Measurements from ENCODE around the gene AATF.

Gene AATF

GRCh38 chr17:36911001-36911400 lies 37.8 kb upstream of the AATF start:
- Histone ChIP-seq H3K4me1 (ENCODE audit: low read length) (no peaks in the 10 kb centered on the region), H4K20me1 (ENCODE audit: insufficient read depth, low read length) (no peaks in the 10 kb centered on the region), H3K4me3 (ENCODE audit: low read length) (no peak overlapping the region), H3K27me3 (replicated peaks; ENCODE audit: insufficient read depth, low read length) (no peaks in the 10 kb centered on the region), H3K36me3 (replicated peaks; ENCODE audit: insufficient read depth, low read length) (no peaks in the 10 kb centered on the region), H3K9ac (ENCODE audit: low read length) (no peak overlapping the region), H3F3A (ENCODE audit: insufficient read depth, low read length) (no peaks in the 10 kb centered on the region), H3K79me2 (ENCODE audit: low read length) (no peaks in the 10 kb centered on the region), H3K27ac (ENCODE audit: low read length) (no peak overlapping the region), H3K4me2 (ENCODE audit: low read depth, low read length) (no peak overlapping the region), H2AFZ (ENCODE audit: low read length) (no peak overlapping the region), H3K9me2 (replicated peaks; ENCODE audit: insufficient read depth, low read length) (no peaks in the 10 kb centered on the region), H3K9me3 (replicated peaks; ENCODE audit: insufficient read depth, low read length) (no peaks in the 10 kb centered on the region)
- no peak for DNase-seq
- TF ChIP-seq CTCF (IDR thresholded peaks at IDR 0.05; ENCODE audit: low read length) (no peak), EZH2phosphoT487 (IDR thresholded peaks at IDR 0.05; ENCODE audit: low read length) (no peak)

GRCh38 chr17:36913132-36913531 lies 35.6 kb upstream of the AATF start:
- Histone ChIP-seq H4K20me1 (ENCODE audit: insufficient read depth, low read length) (no peaks in the 10 kb centered on the region), H3K27ac (ENCODE audit: low read length) (no peak overlapping the region), H3F3A (ENCODE audit: insufficient read depth, low read length) (no peaks in the 10 kb centered on the region), H3K4me3 (ENCODE audit: low read length) (no peak overlapping the region), H3K4me1 (ENCODE audit: low read length) (no peaks in the 10 kb centered on the region), H3K4me2 (ENCODE audit: low read depth, low read length) (no peak overlapping the region), H3K27me3 (replicated peaks; ENCODE audit: insufficient read depth, low read length) (no peaks in the 10 kb centered on the region), H2AFZ (ENCODE audit: low read length) (no peak overlapping the region), H3K9ac (ENCODE audit: low read length) (no peak overlapping the region), H3K9me2 (replicated peaks; ENCODE audit: insufficient read depth, low read length) (no peaks in the 10 kb centered on the region), H3K36me3 (replicated peaks; ENCODE audit: insufficient read depth, low read length) (no peaks in the 10 kb centered on the region), H3K9me3 (replicated peaks; ENCODE audit: insufficient read depth, low read length) (no peaks in the 10 kb centered on the region), H3K79me2 (ENCODE audit: low read length) (no peaks in the 10 kb centered on the region)
- TF ChIP-seq EZH2 (optimal IDR thresholded peaks at IDR 0.05; ENCODE audit: low read depth, low read length) (no peak), CTCF (IDR thresholded peaks at IDR 0.05; ENCODE audit: low read length) (no peak), EZH2phosphoT487 (IDR thresholded peaks at IDR 0.05; ENCODE audit: low read length) (no peak)
- no peak for DNase-seq

GRCh38 chr17:36918211-36918691 lies 30.5 kb upstream of the AATF start:
- H2AFZ ChIP-seq (ENCODE audit: low read length): no peak overlapping the region

More at GRCh38 chr17:36918211-36918691, 30.5 kb upstream of the AATF start:
- no peaks in the 10 kb centered on the region for H3K36me3 ChIP-seq (replicated peaks; ENCODE audit: insufficient read depth, low read length)
- H3K4me2 ChIP-seq (ENCODE audit: low read depth, low read length): no peak overlapping the region
- no peak for DNase-seq
- no peaks in the 10 kb centered on the region for H3K79me2 ChIP-seq (ENCODE audit: low read length)
- no peaks in the 10 kb centered on the region for H3F3A ChIP-seq (ENCODE audit: insufficient read depth, low read length)
- H3K4me3 ChIP-seq (ENCODE audit: low read length): no peak overlapping the region
- TF ChIP-seq EZH2 (optimal IDR thresholded peaks at IDR 0.05; ENCODE audit: low read depth, low read length): no peak
- no peak for TF ChIP-seq CTCF (IDR thresholded peaks at IDR 0.05; ENCODE audit: low read length)
- TF ChIP-seq EZH2phosphoT487 (IDR thresholded peaks at IDR 0.05; ENCODE audit: low read length): no peak
- H3K27ac ChIP-seq (ENCODE audit: low read length): no peak overlapping the region
- no peaks in the 10 kb centered on the region for H3K4me1 ChIP-seq (ENCODE audit: low read length)
- H3K9ac ChIP-seq (ENCODE audit: low read length): no peak overlapping the region
- H4K20me1 ChIP-seq (ENCODE audit: insufficient read depth, low read length): no peaks in the 10 kb centered on the region
- peaks cover 6% of the 10 kb centered on the region; the same call in 1 of the 2 replicates for H3K27me3 ChIP-seq (replicated peaks; ENCODE audit: insufficient read depth, low read length)
- H3K9me3 ChIP-seq (replicated peaks; ENCODE audit: insufficient read depth, low read length): no peaks in the 10 kb centered on the region
- no peaks in the 10 kb centered on the region for H3K9me2 ChIP-seq (replicated peaks; ENCODE audit: insufficient read depth, low read length)
